IMR-90 (cell line): ENCODE results near the gene SLC7A6OS. TPM values are rescaled to one million over a fixed set of nuclear protein-coding genes. Genes with fewer than 3 reads are reported as not detected.

Source experiments
- ATAC-seq: fragments of 200-7000 bp; cut with Tn5 transposase; 2 replicates; pipeline ENCODE4 v1.9.1; 2020; ENCODE audit warnings: low read depth, mild to moderate bottlenecking, moderate library complexity
- BruUV-seq: library from RNA; stranded (reverse); fragments of 400-500 nt; replicated peaks from 2 replicates; lab custom pipeline; 2021; lab: Mats Ljungman, UMichigan
- CTCF ChIA-PET: fragments of 300-600 bp; formaldehyde crosslinking; extraction: SDS; loops from one replicate; lab custom pipeline; 2021; ENCODE audit warnings: antibody characterized with exemption; lab: Yijun Ruan, JAX
- POLR2A ChIA-PET: fragments of 300-600 bp; sonication (Branson Sonifier 250); formaldehyde crosslinking; loops from one replicate; lab custom pipeline; 2022; ENCODE audit warnings: antibody characterized with exemption; ENCODE audit not compliant: unreplicated experiment; lab: Charles Lee
- DNase-seq: peaks from one replicate; pipeline ENCODE4 v3.0.0; 2013
- H2AFZ ChIP-seq: replicated peaks from 2 replicates; pipeline ENCODE3; 2013; ENCODE audit warnings: low read length, mild to moderate bottlenecking; ENCODE audit not compliant: poor library complexity
- H2AK5ac ChIP-seq: 2 replicates; pipeline ENCODE4 v1.6.1; 2013; ENCODE audit warnings: low read depth, low read length, inconsistent platforms
- H2AK9ac ChIP-seq: replicated peaks from 2 replicates; pipeline ENCODE3; 2013; ENCODE audit warnings: mild to moderate bottlenecking, low read depth, low read length, moderate library complexity; ENCODE audit not compliant: poor library complexity
- H2BK120ac ChIP-seq: 2 replicates; pipeline ENCODE4 v1.6.1; 2013; ENCODE audit warnings: low read depth, low read length, inconsistent platforms
- H2BK15ac ChIP-seq: 3 replicates; pipeline ENCODE4 v1.6.1; 2013; ENCODE audit warnings: low read depth, low read length, inconsistent platforms
- H2BK20ac ChIP-seq: 2 replicates; pipeline ENCODE4 v1.6.1; 2013; ENCODE audit warnings: low read depth, mild to moderate bottlenecking, inconsistent platforms, low read length, moderate library complexity
- H2BK5ac ChIP-seq: 2 replicates; pipeline ENCODE4 v1.6.1; 2013; ENCODE audit warnings: mild to moderate bottlenecking, low read depth, low read length, inconsistent platforms; ENCODE audit not compliant: poor library complexity, severe bottlenecking
- H3K14ac ChIP-seq: replicated peaks from 2 replicates; pipeline ENCODE4 v1.6.1; 2013; ENCODE audit warnings: low read depth, low read length, inconsistent platforms
- H3K18ac ChIP-seq: 2 replicates; pipeline ENCODE4 v1.6.1; 2013; ENCODE audit warnings: low read depth, low read length, control low read depth
- H3K23ac ChIP-seq: 2 replicates; pipeline ENCODE4 v1.6.1; 2013; ENCODE audit warnings: low read depth, low read length, inconsistent platforms
- H3K27ac ChIP-seq: 2 replicates; pipeline ENCODE4 v1.5.1; 2013; ENCODE audit warnings: mild to moderate bottlenecking, control low read depth, low read length; ENCODE audit not compliant: insufficient read depth
- H3K27me3 ChIP-seq: 2 replicates; pipeline ENCODE4 v1.6.1; 2013; ENCODE audit warnings: low read length; ENCODE audit not compliant: control insufficient read depth, insufficient read depth
- H3K36me3 ChIP-seq: 2 replicates; pipeline ENCODE4 v1.6.1; 2013; ENCODE audit warnings: low read length, mixed read lengths; ENCODE audit not compliant: control insufficient read depth, insufficient read depth
- H3K4ac ChIP-seq: 2 replicates; pipeline ENCODE4 v1.6.1; 2013; ENCODE audit warnings: low read depth, low read length, inconsistent platforms
- H3K4me1 ChIP-seq: 2 replicates; pipeline ENCODE4 v1.6.1; 2013; ENCODE audit warnings: low read length, mixed read lengths; ENCODE audit not compliant: control insufficient read depth, insufficient read depth
- H3K4me2 ChIP-seq: 2 replicates; pipeline ENCODE4 v1.6.1; 2013; ENCODE audit warnings: low read depth, mild to moderate bottlenecking, control low read depth, low read length, moderate library complexity
- H3K4me3 ChIP-seq: 2 replicates; pipeline ENCODE4 v1.5.1; 2013; ENCODE audit warnings: low read depth, mild to moderate bottlenecking, control low read depth, low read length, moderate library complexity; ENCODE audit not compliant: insufficient read depth
- H3K56ac ChIP-seq: 2 replicates; pipeline ENCODE4 v1.6.1; 2013; ENCODE audit warnings: low read length, inconsistent platforms; ENCODE audit not compliant: insufficient read depth; ENCODE audit errors: extremely low read depth
- H3K79me1 ChIP-seq, 2 experiments: 2 replicates each; pipeline ENCODE4 v1.6.1; 2013; ENCODE audit warnings: low read length in 2 of 2, inconsistent platforms in 1 of 2, low read depth in 1 of 2
- H3K9ac ChIP-seq: 2 replicates; pipeline ENCODE4 v1.6.1; 2013; ENCODE audit warnings: low read depth, low read length, control low read depth
- H3K9me1 ChIP-seq: 2 replicates; pipeline ENCODE4 v1.6.1; 2013; ENCODE audit warnings: low read length, inconsistent platforms; ENCODE audit not compliant: insufficient read depth
- H3K9me3 ChIP-seq: 2 replicates; pipeline ENCODE4 v1.6.1; 2013; ENCODE audit warnings: low read length; ENCODE audit not compliant: control insufficient read depth, insufficient read depth
- H4K20me1 ChIP-seq: 2 replicates; pipeline ENCODE4 v1.6.1; 2013; ENCODE audit warnings: low read length, inconsistent platforms; ENCODE audit not compliant: insufficient read depth
- H4K5ac ChIP-seq: 2 replicates; pipeline ENCODE4 v1.6.1; 2013; ENCODE audit warnings: mild to moderate bottlenecking, low read depth, low read length, control low read depth
- H4K8ac ChIP-seq, 2 experiments: 2 replicates each; pipeline ENCODE4 v1.6.1; 2013; ENCODE audit warnings: low read depth in 2 of 2, low read length in 2 of 2, control low read depth in 1 of 2, inconsistent platforms in 1 of 2
- H4K91ac ChIP-seq: 2 replicates; pipeline ENCODE4 v1.6.1; 2013; ENCODE audit warnings: low read depth, low read length, inconsistent platforms; ENCODE audit not compliant: insufficient read depth
- BHLHE40 ChIP-seq: fragments of 150-350 bp; IDR thresholded peaks from 2 replicates; pipeline ENCODE4 v1.6.1; 2016; ENCODE audit warnings: mild to moderate bottlenecking, low read depth, low read length
- CEBPB ChIP-seq: IDR thresholded peaks from 2 replicates; pipeline ENCODE4 v1.6.1; 2012; ENCODE audit warnings: low read depth, low read length, improper control_type of control experiment
- CHD1 ChIP-seq: IDR thresholded peaks from 2 replicates; pipeline ENCODE4 v1.6.1; 2012; ENCODE audit warnings: low read depth, low read length, improper control_type of control experiment
- CTCF ChIP-seq: conservative IDR thresholded peaks from 2 replicates; pipeline ENCODE4 v1.5.1; 2012; ENCODE audit warnings: mild to moderate bottlenecking, low read depth, low read length, improper control_type of control experiment
- FOS ChIP-seq: fragments of 150-350 bp; IDR thresholded peaks from 2 replicates; pipeline ENCODE4 v1.6.1; 2016; ENCODE audit warnings: low read depth, low read length
- MAFK ChIP-seq: IDR thresholded peaks from 2 replicates; pipeline ENCODE4 v1.6.1; 2012; ENCODE audit warnings: low read depth, low read length, improper control_type of control experiment
- MAZ ChIP-seq: IDR thresholded peaks from 2 replicates; pipeline ENCODE4 v1.6.1; 2012; ENCODE audit warnings: low read depth, mild to moderate bottlenecking, low read length, improper control_type of control experiment, moderate library complexity, borderline replicate concordance
- MXI1 ChIP-seq: IDR thresholded peaks from 2 replicates; pipeline ENCODE4 v1.6.1; 2012; ENCODE audit warnings: low read depth, mild to moderate bottlenecking, low read length, moderate library complexity, borderline replicate concordance
- NFE2L2 ChIP-seq: fragments of 150-350 bp; IDR thresholded peaks from 2 replicates; pipeline ENCODE4 v1.6.1; 2016; ENCODE audit warnings: low read depth, mild to moderate bottlenecking, low read length
- RAD21 ChIP-seq: IDR thresholded peaks from 2 replicates; pipeline ENCODE4 v1.6.1; 2012; ENCODE audit warnings: low read length, improper control_type of control experiment
- RCOR1 ChIP-seq: IDR thresholded peaks from 2 replicates; pipeline ENCODE4 v1.6.1; 2012; ENCODE audit warnings: mild to moderate bottlenecking, low read length, improper control_type of control experiment; ENCODE audit not compliant: insufficient replicate concordance
- SMC3 ChIP-seq: fragments of 150-350 bp; IDR thresholded peaks from 2 replicates; pipeline ENCODE4 v1.6.1; 2016; ENCODE audit warnings: low read depth, mild to moderate bottlenecking, antibody characterized with exemption, low read length, moderate library complexity
- USF2 ChIP-seq: fragments of 150-350 bp; IDR thresholded peaks from 2 replicates; pipeline ENCODE4 v1.6.1; 2017; ENCODE audit warnings: mild to moderate bottlenecking, antibody characterized with exemption, low read length, low read depth
- WGBS, 2 experiments: methylation state at CpG; one replicate each; pipeline versions ENCODE4 v1.1.5 to v1.1.7; 2013; ENCODE audit warnings: missing lambda C conversion rate in 2 of 2; ENCODE audit not compliant: insufficient read length in 1 of 2; ENCODE audit errors: extremely low coverage in 2 of 2; 5-methylcytosine and 5-hydroxymethylcytosine counted together
- dilution Hi-C: fragments of 300-500 bp; cut with HindIII; formaldehyde crosslinking; loops from one replicate; pipeline ENCODE4 v1.14.3; 2018; ENCODE audit warnings: low sequenced_read_pairs; ENCODE audit not compliant: unreplicated experiment
- in situ Hi-C: fragments of 300-500 bp; cut with MboI; formaldehyde crosslinking; loops from 3 replicates; pipeline ENCODE4 v1.14.3; 2019; ENCODE audit warnings: low sequenced_read_pairs, inconsistent platforms, mixed read lengths
- intact Hi-C: fragments of 100-400 bp; cut with micrococcal nuclease; formaldehyde crosslinking; loops from 2 replicates; pipeline ENCODE4 v1.10.0; 2022
- polyA plus RNA-seq, 3 experiments: library from polyadenylated mRNA; depleted of rRNA; stranded (reverse); fragments of >200 nt; gene quantifications; 2 replicates each; pipeline ENCODE4 v1.2.3, GENCODE V29; 2012; ENCODE audit warnings: low replicate concordance in 1 of 3
- total RNA-seq: library from RNA; depleted of rRNA; stranded (reverse); fragments of >200 nt; gene quantifications from 2 replicates; pipeline ENCODE4 v1.2.3, GENCODE V29; 2012

SLC7A6OS gene
- total and polyA plus RNA-seq, 2 of the 4 experiments (the other 2 are of a cell fraction), result 6.8 to 8.4 TPM

- no peaks in the 10 kb centered on the region for H3K9me3 ChIP-seq
- no CpG with 5 or more reads among the region's 5 CpGs for WGBS, 2 experiments
- no peak overlapping the region for H3K4me2 ChIP-seq
- H2AK9ac ChIP-seq, result no peak overlapping the region
- H2BK120ac ChIP-seq, result no peak overlapping the region
- ChIA-PET CTCF (interaction anchor here (1.1 kb wide), 1 partner anchor 12 kb away, joined by 3 read pairs; the partner anchor contains the start of gene SLC7A6), POLR2A (no interaction called here)
- no peak overlapping the region for H4K91ac ChIP-seq
- peaks cover 25% of the 10 kb centered on the region for H3K36me3 ChIP-seq
- no peak overlapping the region for H2AFZ ChIP-seq
- peaks cover 11 to 30% of the 10 kb centered on the region in 2 experiments for H3K79me1 ChIP-seq
- H3K4me3 ChIP-seq, result no peak overlapping the region
- H3K27ac ChIP-seq, result no peak overlapping the region
- ATAC-seq, result no peak
- H3K9me1 ChIP-seq, result peaks cover 11% of the 10 kb centered on the region
- DNase-seq, result no peak
- no peak overlapping the region for H3K56ac ChIP-seq
- TF ChIP-seq CEBPB (no peak), BHLHE40 (no peak), NFE2L2 (no peak), CHD1 (no peak), RCOR1 (no peak), MAZ (no peak), FOS (no peak), USF2 (no peak), MAFK (no peak), CTCF (no peak), RAD21 (no peak), MXI1 (no peak), SMC3 (no peak)
- H2BK20ac ChIP-seq, result no peak overlapping the region
- H3K4ac ChIP-seq, result no peak overlapping the region
- H4K8ac ChIP-seq, result no peak overlapping the region
- no TSS peak for BruUV-seq
- no peak overlapping the region for H3K9ac ChIP-seq
- H3K14ac ChIP-seq, result no peak overlapping the region
- no peak overlapping the region for H4K5ac ChIP-seq
- intact Hi-C loops (no loop called here), dilution Hi-C loops (no loop called here), in situ Hi-C loops (no loop called here)
- H3K23ac ChIP-seq, result no peak overlapping the region
- no peak overlapping the region for H3K18ac ChIP-seq
- H2AK5ac ChIP-seq, result no peak overlapping the region
- H2BK5ac ChIP-seq, result no peak overlapping the region
- peaks cover 2% of the 10 kb centered on the region; the same call in 1 of the 2 replicates for H3K4me1 ChIP-seq
- H4K20me1 ChIP-seq, result no peaks in the 10 kb centered on the region
- H3K27me3 ChIP-seq, result no peaks in the 10 kb centered on the region
- no peak overlapping the region for H2BK15ac ChIP-seq
These were observed 58.9 kb downstream of the SLC7A6OS start for GRCh38 chr16:68251832-68252231.
